ENCODE results near the gene MRPL38.

Gene MRPL38

GRCh38 chr17:75904749-75905521, at the start of gene MRPL38:
TSS of gene MRPL38 (minus strand) at chr17:75904884. CDS start at chr17:75904875, 9 bp downstream.
- DNase-seq, result peak; percentile 92

DNA sequence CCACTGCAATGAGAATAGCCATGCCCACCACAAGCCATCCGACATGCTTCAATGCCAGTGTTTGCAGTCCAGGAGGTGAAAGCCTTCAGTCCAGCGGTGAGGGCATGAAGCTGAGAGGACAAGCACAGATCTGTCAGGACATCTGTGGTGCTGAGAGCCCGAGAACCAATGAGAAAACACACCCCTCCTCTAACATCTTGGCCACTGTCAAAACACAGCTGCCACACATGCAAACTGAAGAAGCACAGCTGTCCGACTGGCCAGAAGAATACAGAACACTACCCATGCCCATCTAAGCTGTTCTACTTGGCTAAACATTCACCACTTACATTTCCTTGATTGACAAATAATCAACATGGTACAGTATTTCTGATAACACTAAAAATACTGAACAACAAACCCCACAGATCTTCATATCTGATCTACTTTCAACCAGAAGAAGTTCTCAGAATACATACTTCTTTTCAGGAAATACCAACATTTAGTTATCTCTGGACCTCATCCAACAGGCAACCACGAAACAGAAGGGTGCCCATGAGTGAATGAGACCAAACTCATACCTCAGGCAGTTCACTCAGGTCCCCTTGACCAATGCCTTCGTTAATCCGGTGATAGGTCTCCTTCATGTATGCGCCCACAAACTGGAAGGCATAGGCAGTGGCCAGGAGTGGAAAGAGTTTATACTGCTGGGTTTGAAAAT, 46.3 kb upstream of the MRPL38 start:
- DNase-seq, result no peak

DNA sequence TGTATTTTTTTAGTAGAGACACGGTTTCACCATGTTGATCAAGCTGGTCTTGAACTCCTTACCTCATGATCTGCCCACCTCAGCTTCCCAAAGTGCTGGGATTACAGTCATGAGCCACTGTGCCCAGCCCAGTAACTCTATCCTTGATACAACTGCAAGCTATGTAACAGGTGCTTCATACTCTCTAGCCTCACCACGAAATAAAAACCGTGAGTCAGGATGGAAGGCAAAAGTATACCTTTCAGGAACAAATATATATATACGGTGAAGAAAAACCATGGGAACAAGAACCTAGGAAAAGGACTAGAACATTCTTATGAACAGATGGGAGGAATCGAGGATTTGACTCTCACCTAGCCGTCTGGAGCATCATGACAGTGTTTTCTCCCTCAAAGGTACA, 45.7 kb upstream of the MRPL38 start:
- DNase-seq, result no peak

- no peak for DNase-seq
Observed at GRCh38 chr17:75945211-75945610, 40.5 kb upstream of the MRPL38 start.

DNA sequence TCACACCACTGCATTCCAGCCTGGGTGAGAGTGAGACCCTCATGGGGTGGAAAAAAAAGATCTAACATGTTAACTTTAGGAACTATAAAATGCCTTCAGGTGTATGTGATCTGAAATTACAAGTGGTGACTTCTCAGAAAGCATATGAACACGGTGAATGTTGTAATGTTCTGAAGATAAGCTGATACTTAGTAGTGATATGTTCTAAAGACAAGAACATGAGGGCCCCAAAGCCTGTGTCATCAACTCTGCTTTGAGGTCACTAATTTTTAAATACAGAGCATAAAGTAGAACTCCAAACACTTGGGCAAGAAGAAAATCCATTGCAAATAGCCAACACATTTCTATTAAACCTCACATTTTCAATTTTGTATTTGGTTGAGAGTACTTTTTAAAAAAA, 38.8 kb upstream of the MRPL38 start:
- no peak for DNase-seq

DNA sequence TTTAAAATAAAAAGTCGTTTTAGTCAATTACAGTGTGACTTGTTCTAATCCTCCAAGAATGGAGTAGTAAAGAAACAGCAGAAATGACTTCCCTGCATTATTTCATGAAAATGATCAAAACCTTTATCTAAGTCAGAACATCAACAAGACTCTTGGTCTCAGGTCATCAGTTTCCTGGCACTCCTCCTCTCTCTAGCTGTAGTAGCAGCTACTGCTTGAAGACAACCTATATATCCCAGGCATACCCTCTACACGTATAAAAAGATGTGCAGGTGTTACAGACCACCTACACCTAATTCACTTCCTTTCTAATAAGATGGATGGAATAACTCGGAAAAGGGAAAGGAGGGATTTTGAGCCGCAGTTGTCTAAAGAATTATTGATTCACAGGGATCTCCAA, 37.8 kb upstream of the MRPL38 start:
- no peak for DNase-seq

- DNase-seq, result no peak
Observed at GRCh38 chr17:75941442-75941819, 36.7 kb upstream of the MRPL38 start.

GRCh38 chr17:75940727-75941441, 36.2 kb upstream of the MRPL38 start, which contains the start of gene FBF1:
TSS of gene FBF1 (minus strand) at chr17:75941042. CDS start at chr17:75938149, 2,893 bp downstream.
- peak; percentile 96 for DNase-seq

DNA sequence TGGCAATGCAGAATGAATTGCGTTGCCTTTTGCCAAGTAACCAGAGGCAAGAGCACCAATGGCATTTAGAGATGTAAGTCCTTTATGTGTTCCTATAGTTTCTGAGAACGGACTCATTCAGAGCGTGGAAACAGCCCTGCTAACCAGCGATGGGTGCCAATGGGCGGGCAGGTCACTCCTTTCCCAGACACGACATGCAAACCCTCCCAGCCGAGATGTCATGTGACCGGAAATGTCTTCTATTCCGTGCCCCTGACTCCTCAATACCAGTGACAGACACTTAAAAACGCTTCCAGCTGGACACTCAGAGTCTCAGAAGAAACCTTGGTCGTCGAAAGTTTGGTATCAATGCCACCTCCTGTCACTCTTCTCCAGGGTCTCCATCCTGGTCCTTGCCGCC, 33.0 kb upstream of the MRPL38 start:
- no peak for DNase-seq

- no peak for DNase-seq
Observed at GRCh38 chr17:75933808-75934207, 29.1 kb upstream of the MRPL38 start.

DNA sequence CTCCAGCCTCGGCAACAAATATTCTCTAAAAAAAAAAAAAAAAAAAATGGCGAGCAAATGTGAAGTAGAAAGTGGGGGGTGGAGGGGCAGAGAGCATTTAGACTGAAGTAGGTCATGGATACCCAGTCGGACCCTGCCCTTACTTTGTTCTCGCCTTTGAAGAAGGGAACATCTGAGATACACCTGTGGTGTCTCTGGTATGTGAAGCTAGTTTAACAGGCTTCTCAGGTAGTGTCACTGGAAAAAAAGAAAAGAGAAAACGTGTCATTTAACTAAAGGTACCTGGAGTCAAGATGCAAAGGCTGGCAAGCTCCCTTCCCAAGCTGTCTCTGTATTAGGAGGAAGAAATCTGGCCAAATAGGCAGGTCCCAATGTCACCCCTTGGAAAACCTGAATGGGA, 28.2 kb upstream of the MRPL38 start:
- DNase-seq, result no peak

DNA sequence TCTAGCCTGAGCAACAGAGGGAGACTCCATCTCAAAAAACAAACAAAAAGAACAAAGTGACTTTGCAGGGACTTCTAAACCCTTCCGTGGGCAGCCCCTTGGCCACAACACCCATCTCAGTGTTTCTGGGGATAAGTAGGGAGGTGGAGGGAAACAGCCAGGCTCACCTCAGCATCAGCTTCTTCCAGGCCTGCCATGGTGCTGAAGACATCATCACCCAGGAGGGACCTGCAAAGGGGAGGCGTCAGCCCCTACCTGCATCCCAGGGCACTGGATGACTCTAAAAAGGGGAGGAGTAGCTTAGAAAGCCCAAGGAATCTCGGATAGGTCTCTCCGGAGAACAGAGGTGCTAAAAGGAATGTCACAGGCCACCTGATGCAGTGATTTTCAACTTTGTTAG, 26.4 kb upstream of the MRPL38 start:
- DNase-seq, result no peak

- peak; percentile 39 for DNase-seq
Observed at GRCh38 chr17:75927286-75927922, 22.7 kb upstream of the MRPL38 start.

DNA sequence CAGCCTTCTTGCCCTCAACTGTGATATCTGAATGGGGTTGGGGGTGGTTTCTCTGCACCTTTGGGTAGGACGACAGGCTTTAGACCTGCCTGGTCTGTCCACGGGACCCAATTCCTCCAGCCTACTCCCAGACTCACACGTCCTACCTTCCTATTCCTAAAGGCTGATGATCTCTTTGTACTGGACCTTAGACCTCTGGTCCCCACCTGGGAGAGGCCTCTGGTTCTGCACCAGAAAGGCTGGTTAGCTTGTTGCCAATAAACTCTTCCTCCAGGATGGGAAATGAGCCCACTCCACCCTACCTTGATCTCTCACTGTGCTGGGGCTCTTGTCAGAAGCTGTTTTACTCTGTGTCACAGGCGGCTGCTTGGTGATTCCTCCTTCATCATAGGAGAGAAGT, 21.8 kb upstream of the MRPL38 start:
- DNase-seq, result no peak

DNA sequence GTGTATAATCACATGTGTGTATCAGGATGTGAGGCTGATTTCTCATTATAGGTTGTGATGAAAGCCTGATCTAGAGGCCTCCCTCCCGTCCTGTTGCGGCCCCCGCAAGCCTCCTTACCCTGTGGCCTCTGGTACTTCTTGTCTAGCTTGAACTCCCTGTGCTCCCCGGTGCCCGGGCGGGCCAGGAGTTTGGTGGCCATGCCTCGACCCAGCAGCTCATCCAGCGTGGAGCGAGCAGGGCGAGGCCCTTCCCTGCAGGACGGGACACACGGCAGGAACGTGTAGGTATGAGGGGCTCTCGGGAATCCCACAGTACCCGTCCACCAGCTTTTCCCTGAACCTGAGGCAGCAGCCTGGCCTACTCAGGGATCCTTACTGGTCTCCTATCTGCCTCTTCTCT, 21.2 kb upstream of the MRPL38 start:
- DNase-seq, result no peak

DNA sequence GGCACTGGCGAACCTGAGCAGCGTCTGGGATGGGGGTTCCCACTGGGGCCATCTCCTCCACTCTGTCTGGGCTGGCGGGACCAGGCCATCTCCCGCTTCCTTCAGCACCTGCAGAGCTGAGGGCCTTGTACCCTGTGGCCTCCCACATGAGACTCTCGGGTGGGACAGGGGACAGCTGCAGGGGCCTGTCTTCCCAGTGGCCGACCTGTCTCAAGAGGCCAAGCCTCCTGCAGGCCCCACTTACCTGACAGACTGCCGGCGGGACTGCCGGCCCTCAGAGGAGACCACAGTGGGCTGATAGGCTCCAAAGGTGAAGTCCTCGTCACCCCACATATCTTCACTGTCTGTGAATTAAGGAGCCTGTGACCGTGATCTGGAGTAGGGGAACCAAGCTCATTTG, 20.4 kb upstream of the MRPL38 start:
- no peak for DNase-seq

DNA sequence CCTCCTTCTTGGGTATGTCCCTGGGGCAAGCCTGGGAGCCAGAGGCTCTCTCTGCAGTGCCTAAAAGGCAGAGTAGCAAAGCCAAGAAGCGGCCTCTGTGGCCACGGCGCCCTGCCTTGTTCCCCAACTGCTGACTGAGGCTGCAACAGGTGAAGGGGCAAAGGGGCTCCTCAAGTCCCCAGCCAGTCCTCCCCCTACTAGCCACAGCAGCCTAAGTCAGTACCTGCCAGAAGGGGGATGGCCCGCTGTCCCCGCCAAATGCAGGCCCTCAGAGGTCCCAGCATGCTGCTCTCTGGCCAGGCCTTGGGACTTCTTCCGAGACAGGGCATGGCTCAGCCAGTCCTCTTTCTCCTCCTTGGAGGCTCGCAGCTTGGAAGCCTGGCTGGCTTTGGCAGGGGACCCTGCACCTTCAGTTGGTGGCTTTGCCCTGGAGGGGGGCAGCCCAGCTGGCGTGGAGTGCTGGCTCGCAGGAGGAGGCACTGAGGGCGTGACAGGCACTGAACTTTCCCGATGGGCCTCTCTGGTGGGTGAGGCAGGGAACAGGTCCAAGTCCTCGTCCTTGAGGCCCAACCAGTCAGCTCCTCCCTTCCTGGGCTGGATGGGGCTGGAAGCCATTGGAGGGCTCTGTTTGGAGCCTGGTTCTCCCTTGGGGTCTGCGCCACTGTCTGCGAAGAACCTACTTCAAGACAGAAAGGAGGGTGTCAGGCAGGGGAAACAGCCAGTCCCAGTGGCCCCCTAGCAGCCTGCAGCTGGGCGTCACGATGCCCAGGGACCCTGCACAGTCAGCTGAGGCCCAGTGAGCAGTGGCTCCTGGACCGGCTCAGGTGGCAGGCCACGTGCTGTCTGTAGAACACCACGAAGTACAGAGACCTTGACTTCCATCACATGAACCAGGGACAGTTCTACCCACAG, 18.5 kb upstream of the MRPL38 start:
- DNase-seq, result no peak

GRCh38 chr17:75922173-75922961, 17.7 kb upstream of the MRPL38 start:
- no peak for DNase-seq

GRCh38 chr17:75921596-75921995, 16.9 kb upstream of the MRPL38 start:
- DNase-seq, result no peak

GRCh38 chr17:75920045-75920560, 15.4 kb upstream of the MRPL38 start:
- no peak for DNase-seq

- DNase-seq, result no peak
Observed at GRCh38 chr17:75919611-75920010, 14.9 kb upstream of the MRPL38 start.

Data from suppressor macrophage treated with lipopolysaccharide for 4 hours (primary cell).